Omental fat pad (tissue), 4 donors: ENCODE results near the gene LRP2BP. TPM values are rescaled to one million over a fixed set of nuclear protein-coding genes. Genes with fewer than 3 reads are reported as not detected.

Source experiments
- ATAC-seq: fragments of 150-250 bp; one replicate; pipeline ENCODE4 v1.9.1; 2016; ENCODE audit warnings: mild to moderate bottlenecking, moderate library complexity; ENCODE audit not compliant: low FRiP score
- DNase-seq: peaks from one replicate; pipeline ENCODE4 v3.0.0-alpha.2; 2019; ENCODE audit warnings: low spot score
- total RNA-seq, 4 donors: library from RNA; depleted of rRNA; stranded (reverse); fragments of >200 nt; gene quantifications; one replicate each; pipeline ENCODE4 v1.1.0, GENCODE V29; 2016
- TF ChIP-seq, protein P1 (sequence below), 3 donors: fragments of 450-650 bp; IDR thresholded peaks; one replicate each; pipeline ENCODE4 v1.5.1; 2016 to 2017; ENCODE audit warnings: antibody characterized with exemption in 3 of 3, mild to moderate bottlenecking in 3 of 3, moderate library complexity in 2 of 3

LRP2BP gene
- total RNA-seq, 4 donors from 2014 or later: 0.56 to 4.0 (median 1.7) TPM

DNA sequence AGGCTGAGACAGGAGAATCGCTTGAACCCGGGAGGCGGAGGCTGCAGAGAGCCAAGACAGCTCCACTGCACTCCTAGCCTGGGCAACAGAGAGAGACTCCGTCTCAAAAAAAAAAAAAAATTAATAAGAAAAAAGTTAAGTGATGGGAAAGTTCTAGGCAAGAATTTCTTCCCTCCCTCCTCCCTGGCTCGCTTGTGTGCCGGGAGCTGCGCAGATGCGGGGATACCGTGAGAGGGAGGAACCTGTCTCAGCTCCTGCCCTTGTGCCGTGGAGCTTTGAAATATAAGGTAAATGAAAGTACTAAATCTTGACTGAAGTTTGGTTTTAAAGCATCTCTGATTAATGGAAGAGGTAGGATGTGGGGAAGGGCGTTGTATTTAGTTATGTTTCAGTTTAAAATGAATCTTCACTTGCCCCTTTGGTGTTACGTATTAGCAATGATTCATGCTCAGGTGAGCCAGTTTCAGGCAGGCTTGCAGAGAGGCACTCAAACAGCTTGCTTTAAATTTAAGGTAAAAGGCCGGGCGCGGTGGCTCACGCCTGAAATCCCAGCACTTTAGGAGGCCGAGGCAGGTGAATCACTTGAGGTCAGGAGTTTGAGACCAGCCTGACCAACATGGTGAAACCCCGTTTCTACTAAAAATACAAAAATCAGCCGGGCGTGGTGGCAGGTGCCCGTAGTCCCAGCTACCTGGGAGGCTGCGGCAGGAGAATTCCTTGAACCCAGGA is 31.4 kb upstream of the LRP2BP start:
- DNase-seq (no peak), ATAC-seq (no peak)
- TF ChIP-seq, protein P1, sequence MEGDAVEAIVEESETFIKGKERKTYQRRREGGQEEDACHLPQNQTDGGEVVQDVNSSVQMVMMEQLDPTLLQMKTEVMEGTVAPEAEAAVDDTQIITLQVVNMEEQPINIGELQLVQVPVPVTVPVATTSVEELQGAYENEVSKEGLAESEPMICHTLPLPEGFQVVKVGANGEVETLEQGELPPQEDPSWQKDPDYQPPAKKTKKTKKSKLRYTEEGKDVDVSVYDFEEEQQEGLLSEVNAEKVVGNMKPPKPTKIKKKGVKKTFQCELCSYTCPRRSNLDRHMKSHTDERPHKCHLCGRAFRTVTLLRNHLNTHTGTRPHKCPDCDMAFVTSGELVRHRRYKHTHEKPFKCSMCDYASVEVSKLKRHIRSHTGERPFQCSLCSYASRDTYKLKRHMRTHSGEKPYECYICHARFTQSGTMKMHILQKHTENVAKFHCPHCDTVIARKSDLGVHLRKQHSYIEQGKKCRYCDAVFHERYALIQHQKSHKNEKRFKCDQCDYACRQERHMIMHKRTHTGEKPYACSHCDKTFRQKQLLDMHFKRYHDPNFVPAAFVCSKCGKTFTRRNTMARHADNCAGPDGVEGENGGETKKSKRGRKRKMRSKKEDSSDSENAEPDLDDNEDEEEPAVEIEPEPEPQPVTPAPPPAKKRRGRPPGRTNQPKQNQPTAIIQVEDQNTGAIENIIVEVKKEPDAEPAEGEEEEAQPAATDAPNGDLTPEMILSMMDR (IDR thresholded peaks at IDR 0.05): no peak

DNA sequence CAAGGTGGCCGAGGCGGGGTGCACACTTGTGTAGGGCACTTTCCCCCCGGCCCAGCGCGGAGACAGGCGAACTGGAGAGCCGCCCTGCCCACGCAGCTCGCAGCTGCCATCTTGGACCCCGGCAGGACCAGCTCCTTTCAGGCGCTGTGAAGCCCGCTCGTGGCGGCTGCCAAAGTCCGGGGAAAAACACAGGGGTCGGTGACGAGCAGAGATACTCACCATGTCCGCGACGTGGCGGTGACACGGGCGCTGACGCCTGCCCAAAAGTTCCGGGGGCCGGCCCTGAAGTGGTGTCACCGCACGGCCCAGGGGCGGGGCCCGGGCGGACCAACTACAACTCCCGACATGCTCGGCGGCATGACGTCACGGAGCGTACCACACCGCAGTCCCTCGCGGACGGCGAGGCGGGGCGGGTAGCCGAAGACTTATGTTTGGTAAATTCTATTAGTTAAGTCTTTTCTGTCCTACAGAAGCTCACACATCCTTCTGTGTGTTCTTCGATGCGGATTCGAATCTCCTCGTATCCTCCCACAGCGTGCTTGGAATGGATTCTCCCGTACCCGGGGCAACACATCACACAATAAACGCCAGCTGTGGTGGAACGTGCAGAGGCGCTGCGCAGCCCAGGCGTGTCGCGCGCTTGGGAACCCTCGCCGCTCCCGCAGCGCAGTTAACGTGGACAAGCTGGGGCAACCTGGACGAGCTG is 30.1 kb upstream of the LRP2BP start, which contains the start of gene UFSP2:
TSS of gene UFSP2 (minus strand) at position 318 of the 706 bp plus-strand sequence. CDS start at position 222, 96 bp downstream.
- TF ChIP-seq, protein P1 (IDR thresholded peaks at IDR 0.05): no peak
- ATAC-seq: peak; percentile 94

DNA sequence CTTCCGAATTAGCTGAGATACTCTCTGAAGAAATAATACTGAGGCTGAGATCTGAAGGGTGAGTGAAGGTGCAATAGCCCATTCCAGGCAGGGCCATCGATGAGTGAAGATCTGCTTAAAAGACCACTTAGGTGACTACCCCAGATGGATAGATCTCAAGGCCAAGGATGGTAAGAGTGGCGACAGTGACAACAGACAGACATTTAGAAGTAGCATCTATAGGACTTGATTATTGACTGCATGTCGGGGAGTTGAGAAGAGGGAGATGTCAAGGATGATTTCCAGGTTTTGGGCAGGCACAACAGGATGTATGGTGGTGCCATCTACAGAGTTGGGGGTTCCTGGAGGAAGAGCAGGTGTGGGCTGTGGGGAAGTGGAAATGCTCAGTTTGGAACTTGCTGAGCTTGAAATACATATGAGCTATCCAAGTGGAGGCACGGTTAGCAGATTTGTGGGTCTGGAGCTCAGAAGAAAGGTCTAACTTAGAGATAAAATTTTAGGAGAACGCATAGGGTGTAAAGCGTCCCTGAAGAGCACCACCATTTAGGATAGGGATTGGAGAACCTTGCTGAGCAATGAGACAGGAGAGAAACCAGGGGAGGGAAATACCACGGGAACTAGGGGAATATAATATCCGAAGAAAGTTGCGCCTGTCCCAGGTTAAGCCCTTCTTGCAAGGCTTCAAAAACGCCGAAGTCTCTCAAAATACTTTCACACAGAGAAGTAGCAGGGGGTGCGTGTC is 29.4 kb upstream of the LRP2BP start:
- DNase-seq (no peak), ATAC-seq (peak; percentile 26)
- TF ChIP-seq, protein P1 (IDR thresholded peaks at IDR 0.05): no peak

More for the DNA sequence above, 30.1 kb upstream of the LRP2BP start, which contains the start of gene UFSP2:
- peak; percentile 91 for DNase-seq

DNA sequence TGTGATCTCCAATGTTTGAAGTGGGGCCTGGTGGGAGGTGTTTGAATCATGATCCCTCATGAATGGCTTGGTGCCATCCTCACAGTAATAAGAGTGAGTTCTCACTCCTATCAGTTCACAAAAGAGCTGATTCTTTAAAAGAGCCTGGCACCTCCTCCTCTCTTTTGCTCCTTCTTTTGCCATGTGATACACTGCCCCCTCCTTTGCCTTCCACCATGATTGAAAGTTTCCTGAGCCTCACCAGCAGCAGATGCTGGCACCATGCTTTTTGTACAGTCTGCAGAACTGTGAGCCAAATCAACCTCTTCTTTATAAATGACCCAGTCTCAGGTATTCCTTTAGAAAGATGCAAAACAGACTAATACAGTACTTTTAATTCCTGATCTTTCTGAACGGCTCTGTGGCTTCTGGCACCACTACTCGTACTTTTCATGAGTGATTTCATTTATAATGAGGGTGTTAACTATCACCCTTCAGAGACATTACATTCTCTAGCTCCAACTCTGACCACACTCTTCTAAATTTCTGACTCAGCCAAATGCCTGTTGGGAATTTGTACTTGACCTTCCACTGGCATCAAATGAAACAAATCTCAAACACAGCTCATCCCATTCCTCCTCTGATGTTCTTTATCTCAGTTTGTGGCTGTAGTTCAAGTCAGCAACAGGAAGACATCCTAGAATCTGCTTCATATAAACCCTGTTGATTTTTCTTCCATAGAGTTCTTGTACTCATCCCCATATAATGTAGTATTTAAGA is 25.8 kb upstream of the LRP2BP start:
- DNase-seq: no peak
- TF ChIP-seq, protein P1 (IDR thresholded peaks at IDR 0.05): no peak
- peak; percentile 67 for ATAC-seq

DNA sequence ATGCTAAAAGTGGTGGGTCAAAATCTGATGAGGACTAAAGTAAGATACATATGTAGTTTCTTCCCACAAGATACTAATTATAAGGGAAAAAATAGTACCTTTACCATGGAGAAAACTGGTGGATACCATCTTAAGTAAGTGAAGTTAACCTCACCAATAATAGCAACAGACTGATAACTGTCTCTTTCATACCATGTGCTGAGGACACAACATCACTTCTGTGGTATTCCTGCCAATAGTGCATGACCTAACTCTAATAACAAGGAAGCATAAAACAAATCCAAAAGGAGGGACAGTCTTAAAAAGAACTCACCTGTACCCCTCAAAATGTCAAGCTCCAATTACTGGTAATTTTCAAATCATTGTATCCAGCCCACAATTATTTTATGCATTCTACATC is 21.2 kb upstream of the LRP2BP start:
- DNase-seq: no peak
- TF ChIP-seq, protein P1 (IDR thresholded peaks at IDR 0.05): no peak
- no peak for ATAC-seq

DNA sequence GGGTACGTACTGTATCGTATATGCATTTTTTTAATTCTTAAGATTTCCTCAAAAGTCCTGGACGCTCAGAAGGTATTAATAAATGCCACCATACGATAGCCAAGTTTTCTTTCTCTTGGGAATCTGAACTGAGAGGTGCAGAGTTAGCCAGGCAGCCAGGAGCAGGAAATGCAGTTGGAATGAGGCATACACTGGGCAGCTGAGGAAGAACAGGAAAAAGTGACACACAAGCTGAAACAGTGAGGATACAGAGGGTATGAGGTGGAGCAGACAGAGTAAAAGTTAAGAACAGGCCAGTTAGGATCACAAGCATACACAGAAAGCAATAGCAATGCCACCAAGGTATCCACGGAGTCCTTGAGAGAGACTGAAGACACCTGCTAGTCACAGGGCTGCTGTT is 16.7 kb upstream of the LRP2BP start:
- TF ChIP-seq, protein P1 (IDR thresholded peaks at IDR 0.05): no peak
- DNase-seq (no peak), ATAC-seq (no peak)
